GM21825 (cell line): ENCODE results near the gene GM2A.
"Not testable (repeated sequence)": the region's sequence is repeated elsewhere in the genome, so short reads cannot be mapped to it uniquely, and the experiment has no call there.

Experiments used
- ATAC-seq: cut with Tn5 transposase; IDR thresholded peaks from one replicate; pipeline ENCODE4 v1.9.1; 2021; ENCODE audit warnings: mild to moderate bottlenecking, moderate library complexity; ENCODE audit not compliant: unreplicated experiment

GM2A gene

GRCh38 chr5:151227918-151228447 lies 25.0 kb upstream of the GM2A start:
- no peak for ATAC-seq

- ATAC-seq: no peak
Observed at GRCh38 chr5:151228986-151229385, 24.0 kb upstream of the GM2A start.

GRCh38 chr5:151230048-151230680 lies 22.8 kb upstream of the GM2A start:
- no peak for ATAC-seq

- ATAC-seq: no peak
Observed at GRCh38 chr5:151231359-151231758, 21.6 kb upstream of the GM2A start.

- peak; percentile 50 for ATAC-seq
Observed at GRCh38 chr5:151233616-151234085, 19.3 kb upstream of the GM2A start.

- peak; percentile 55 for ATAC-seq
Observed at GRCh38 chr5:151234476-151235238, 18.3 kb upstream of the GM2A start.

- ATAC-seq: not testable (repeated sequence)
Observed at GRCh38 chr5:151235239-151235571, 17.8 kb upstream of the GM2A start.

- no peak for ATAC-seq
Observed at GRCh38 chr5:151236888-151237287, 16.1 kb upstream of the GM2A start.

- ATAC-seq: no peak
Observed at GRCh38 chr5:151237685-151238084, 15.3 kb upstream of the GM2A start.

GRCh38 chr5:151238303-151238741 lies 14.7 kb upstream of the GM2A start:
- ATAC-seq: peak; percentile 64

GRCh38 chr5:151239237-151239861 lies 13.6 kb upstream of the GM2A start:
- no peak for ATAC-seq

GRCh38 chr5:151240268-151240835 lies 12.6 kb upstream of the GM2A start:
- not testable (repeated sequence) for ATAC-seq

GRCh38 chr5:151240924-151241635 lies 11.9 kb upstream of the GM2A start:
- no peak for ATAC-seq

GRCh38 chr5:151243127-151243526 lies 9.9 kb upstream of the GM2A start:
- ATAC-seq: no peak

- ATAC-seq: no peak
Observed at GRCh38 chr5:151243564-151243963, 9.4 kb upstream of the GM2A start.

GRCh38 chr5:151244206-151244605 lies 8.8 kb upstream of the GM2A start:
- no peak for ATAC-seq

- ATAC-seq: no peak
Observed at GRCh38 chr5:151245680-151246219, 7.2 kb upstream of the GM2A start.

GRCh38 chr5:151248651-151249050 lies 4.3 kb upstream of the GM2A start:
- no peak for ATAC-seq

GRCh38 chr5:151249281-151249680 lies 3.7 kb upstream of the GM2A start:
- ATAC-seq: no peak

- no peak for ATAC-seq
Observed at GRCh38 chr5:151250346-151251000, 2.5 kb upstream of the GM2A start.
